Tibial nerve (tissue), 4 donors: ENCODE data around the gene ZNF518A.

Source experiments
- CTCF ChIP-seq, 5 experiments: fragments of 200-600 bp in 3 of 5; fragments of 450-650 bp in 2 of 5; sonication (generic) in 3 of 5; IDR thresholded peaks; one replicate each; pipeline ENCODE4 v1.5.1; 2016 to 2019; ENCODE audit warnings: antibody characterized with exemption in 5 of 5, mild to moderate bottlenecking in 3 of 5, moderate library complexity in 2 of 5
- EP300 ChIP-seq, 2 donors: sonication (generic); formaldehyde crosslinking; IDR thresholded peaks; one replicate each; pipeline ENCODE4 v1.6.1; 2017; ENCODE audit warnings: antibody characterized with exemption in 2 of 2, mild to moderate bottlenecking in 1 of 2

DNA sequence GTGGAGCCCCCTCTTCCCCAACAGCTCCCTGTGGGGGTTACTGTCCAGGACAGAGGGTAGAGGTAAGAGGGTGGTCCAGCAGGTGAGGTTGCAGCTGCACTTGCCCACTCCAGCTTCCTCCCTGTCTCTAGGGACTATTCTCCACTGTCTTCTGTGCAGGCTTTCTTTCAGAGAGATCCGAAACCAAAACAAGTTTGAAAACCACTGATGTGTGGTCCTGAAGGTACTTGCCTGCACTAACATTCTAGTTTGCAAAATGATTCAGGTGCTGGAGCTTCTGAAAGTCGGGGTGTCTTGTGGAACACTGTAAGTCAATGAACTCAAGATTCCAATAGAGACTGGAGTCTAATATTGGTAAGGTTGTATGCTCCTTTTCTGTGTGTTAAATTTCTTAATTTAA is 78.2 kb downstream of the ZNF518A start:
- no peak for TF ChIP-seq CTCF (IDR thresholded peaks at IDR 0.05)
- no peak for TF ChIP-seq EP300 (IDR thresholded peaks at IDR 0.05)
